SK-N-SH (cell line): ENCODE results near the gene HYCC1.

Experiments used
- EP300 ChIP-seq, 2 experiments: IDR thresholded peaks; 2 replicates each; pipeline versions ENCODE4 v1.4.0 to v1.6.1; 2012; ENCODE audit warnings: borderline replicate concordance in 1 of 2, low read depth in 1 of 2, low read length in 1 of 2
- TCF12 ChIP-seq: IDR thresholded peaks from 2 replicates; pipeline ENCODE4 v1.4.0; 2012
- TF ChIP-seq, protein P1 (sequence below): fragments of 200-600 bp; sonication (generic); IDR thresholded peaks from 2 replicates; pipeline ENCODE4 v1.6.1; 2017; ENCODE audit warnings: antibody characterized with exemption, mild to moderate bottlenecking, moderate library complexity

DNA sequence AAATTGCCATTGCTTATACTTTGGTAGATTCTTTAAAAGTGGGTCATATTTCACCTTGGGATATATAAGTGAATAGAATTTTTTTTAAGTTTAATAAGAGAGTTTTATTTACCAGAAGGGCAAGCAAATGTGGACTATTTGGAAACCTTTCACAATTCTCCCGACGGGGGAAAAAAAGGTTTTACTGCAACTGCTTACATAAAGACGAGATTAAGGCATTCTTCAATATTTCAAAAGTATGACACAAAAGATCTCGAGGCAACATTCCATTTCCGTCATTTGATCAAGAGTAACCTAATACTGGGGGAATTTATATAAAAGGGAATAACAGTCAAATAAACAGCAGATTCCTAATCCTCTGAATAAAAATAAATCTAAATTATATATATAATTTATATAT lies 28.5 kb downstream of the HYCC1 start:
- TF ChIP-seq EP300 (IDR thresholded peaks at IDR 0.05; ENCODE audit: borderline replicate concordance in 1 of 2, low read depth in 1 of 2, low read length in 1 of 2) (no peak), TCF12 (no peak)
- TF ChIP-seq, protein P1, sequence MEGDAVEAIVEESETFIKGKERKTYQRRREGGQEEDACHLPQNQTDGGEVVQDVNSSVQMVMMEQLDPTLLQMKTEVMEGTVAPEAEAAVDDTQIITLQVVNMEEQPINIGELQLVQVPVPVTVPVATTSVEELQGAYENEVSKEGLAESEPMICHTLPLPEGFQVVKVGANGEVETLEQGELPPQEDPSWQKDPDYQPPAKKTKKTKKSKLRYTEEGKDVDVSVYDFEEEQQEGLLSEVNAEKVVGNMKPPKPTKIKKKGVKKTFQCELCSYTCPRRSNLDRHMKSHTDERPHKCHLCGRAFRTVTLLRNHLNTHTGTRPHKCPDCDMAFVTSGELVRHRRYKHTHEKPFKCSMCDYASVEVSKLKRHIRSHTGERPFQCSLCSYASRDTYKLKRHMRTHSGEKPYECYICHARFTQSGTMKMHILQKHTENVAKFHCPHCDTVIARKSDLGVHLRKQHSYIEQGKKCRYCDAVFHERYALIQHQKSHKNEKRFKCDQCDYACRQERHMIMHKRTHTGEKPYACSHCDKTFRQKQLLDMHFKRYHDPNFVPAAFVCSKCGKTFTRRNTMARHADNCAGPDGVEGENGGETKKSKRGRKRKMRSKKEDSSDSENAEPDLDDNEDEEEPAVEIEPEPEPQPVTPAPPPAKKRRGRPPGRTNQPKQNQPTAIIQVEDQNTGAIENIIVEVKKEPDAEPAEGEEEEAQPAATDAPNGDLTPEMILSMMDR: no peak
